Measurements from ENCODE around the gene NTRK2.

The NTRK2 gene

GRCh38 chr9:84711398-84711777 is 41.9 kb downstream of the NTRK2 start:
- POLR2A ChIA-PET (ENCODE audit: low non-redundant PET), result no interaction called here
- CTCF ChIA-PET, result interaction anchor here (0.6 kb wide), 1 partner anchor 551 kb away, joined by 7 read pairs; no protein-coding TSS in a partner anchor

GRCh38 chr9:84711936-84712335 is 42.4 kb downstream of the NTRK2 start:
- DNase-seq (ENCODE audit: low spot score), result peak; percentile 79
- ChIA-PET CTCF (interaction anchor here (0.6 kb wide), 1 partner anchor 549 kb away, joined by 5 read pairs; no protein-coding TSS in a partner anchor), POLR2A (ENCODE audit: low non-redundant PET) (no interaction called here)
- TF ChIP-seq CTCF (conservative IDR thresholded peaks at IDR 0.05; ENCODE audit: low read depth), result no peak
- no peak overlapping the region for H3K27ac ChIP-seq

More at GRCh38 chr9:84711398-84711777, 41.9 kb downstream of the NTRK2 start:
- no peak for TF ChIP-seq CTCF (conservative IDR thresholded peaks at IDR 0.05; ENCODE audit: low read depth)
- DNase-seq (ENCODE audit: low spot score), result peak; percentile 7
- no peak overlapping the region for H3K27ac ChIP-seq

GRCh38 chr9:84716217-84716616 is 46.7 kb downstream of the NTRK2 start:
- no peak overlapping the region for H3K27ac ChIP-seq
- POLR2A ChIA-PET (ENCODE audit: low non-redundant PET), result no interaction called here
- TF ChIP-seq CTCF (conservative IDR thresholded peaks at IDR 0.05; ENCODE audit: low read depth), result no peak
- CTCF ChIA-PET, result no interaction called here
- no peak for DNase-seq (ENCODE audit: low spot score)

- ChIA-PET POLR2A (ENCODE audit: low non-redundant PET) (no interaction called here), CTCF (interaction anchor here (0.5 to 0.6 kb wide), 2 partner anchors 140 to 261 kb away, joined by 3 to 4 read pairs; no protein-coding TSS in a partner anchor)
- TF ChIP-seq CTCF (conservative IDR thresholded peaks at IDR 0.05; ENCODE audit: low read depth), result no peak
- no peak for DNase-seq (ENCODE audit: low spot score)
- H3K27ac ChIP-seq, result no peak overlapping the region
These were observed 48.9 kb downstream of the NTRK2 start for GRCh38 chr9:84718476-84718875.

GRCh38 chr9:84722388-84722989 is 53.0 kb downstream of the NTRK2 start:
- TF ChIP-seq CTCF (conservative IDR thresholded peaks at IDR 0.05; ENCODE audit: low read depth), result no peak
- DNase-seq (ENCODE audit: low spot score), result no peak
- POLR2A ChIA-PET (ENCODE audit: low non-redundant PET), result no interaction called here
- no peak overlapping the region for H3K27ac ChIP-seq
- CTCF ChIA-PET, result no interaction called here

- DNase-seq (ENCODE audit: low spot score), result no peak
- no peak for TF ChIP-seq CTCF (conservative IDR thresholded peaks at IDR 0.05; ENCODE audit: low read depth)
- H3K27ac ChIP-seq, result no peak overlapping the region
- ChIA-PET POLR2A (ENCODE audit: low non-redundant PET) (no interaction called here), CTCF (interaction anchor here (0.6 kb wide), 1 partner anchor 550 kb away, joined by 3 read pairs; no protein-coding TSS in a partner anchor)
These were observed 53.9 kb downstream of the NTRK2 start for GRCh38 chr9:84723426-84723825.
